OCI-LY3 (cell line): ENCODE data around the gene LDB2.

Experiments
- EZH2phosphoT487 ChIP-seq: fragments of 200-600 bp; shearing (Covaris generic); IDR thresholded peaks from 2 replicates; pipeline ENCODE4 v1.6.1; 2018; ENCODE audit warnings: antibody characterized with exemption, mixed run types, low read depth
- TF ChIP-seq, protein P1 (sequence below): fragments of 200-600, 300-600 bp; sonication (generic); IDR thresholded peaks from 2 replicates; pipeline ENCODE4 v1.5.1; 2014; ENCODE audit warnings: antibody characterized with exemption, low read length, low read depth

DNA sequence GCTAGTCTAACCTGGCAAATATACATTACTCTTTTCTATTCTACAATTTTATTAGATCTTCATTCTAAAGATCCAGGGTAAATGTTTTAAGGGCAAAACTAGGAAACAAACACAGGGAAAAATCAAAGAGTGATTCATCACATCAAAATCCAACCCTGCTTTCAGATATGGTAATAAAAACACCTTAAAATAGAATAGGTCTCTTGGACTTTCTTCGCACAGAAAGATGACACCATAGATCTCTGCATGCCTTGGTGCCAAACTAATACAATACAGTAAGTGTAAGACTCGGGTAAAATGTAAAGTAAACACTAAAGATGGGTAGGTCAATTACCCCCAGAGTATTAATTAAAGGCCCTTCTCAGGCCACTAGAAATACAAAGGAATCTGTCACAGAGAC is 34.2 kb downstream of the LDB2 start:
- TF ChIP-seq, protein P1, sequence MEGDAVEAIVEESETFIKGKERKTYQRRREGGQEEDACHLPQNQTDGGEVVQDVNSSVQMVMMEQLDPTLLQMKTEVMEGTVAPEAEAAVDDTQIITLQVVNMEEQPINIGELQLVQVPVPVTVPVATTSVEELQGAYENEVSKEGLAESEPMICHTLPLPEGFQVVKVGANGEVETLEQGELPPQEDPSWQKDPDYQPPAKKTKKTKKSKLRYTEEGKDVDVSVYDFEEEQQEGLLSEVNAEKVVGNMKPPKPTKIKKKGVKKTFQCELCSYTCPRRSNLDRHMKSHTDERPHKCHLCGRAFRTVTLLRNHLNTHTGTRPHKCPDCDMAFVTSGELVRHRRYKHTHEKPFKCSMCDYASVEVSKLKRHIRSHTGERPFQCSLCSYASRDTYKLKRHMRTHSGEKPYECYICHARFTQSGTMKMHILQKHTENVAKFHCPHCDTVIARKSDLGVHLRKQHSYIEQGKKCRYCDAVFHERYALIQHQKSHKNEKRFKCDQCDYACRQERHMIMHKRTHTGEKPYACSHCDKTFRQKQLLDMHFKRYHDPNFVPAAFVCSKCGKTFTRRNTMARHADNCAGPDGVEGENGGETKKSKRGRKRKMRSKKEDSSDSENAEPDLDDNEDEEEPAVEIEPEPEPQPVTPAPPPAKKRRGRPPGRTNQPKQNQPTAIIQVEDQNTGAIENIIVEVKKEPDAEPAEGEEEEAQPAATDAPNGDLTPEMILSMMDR = no peak
- TF ChIP-seq EZH2phosphoT487 = no peak
